ENCODE data around the gene COL6A5. TPM values are rescaled to one million over a fixed set of nuclear protein-coding genes. Genes with fewer than 3 reads are reported as not detected.

The COL6A5 gene
- total and polyA plus RNA-seq, 2 of the 13 experiments (the other 11 are each of a cell fraction or from before 2014, with no cell fraction given): not detected

DNA sequence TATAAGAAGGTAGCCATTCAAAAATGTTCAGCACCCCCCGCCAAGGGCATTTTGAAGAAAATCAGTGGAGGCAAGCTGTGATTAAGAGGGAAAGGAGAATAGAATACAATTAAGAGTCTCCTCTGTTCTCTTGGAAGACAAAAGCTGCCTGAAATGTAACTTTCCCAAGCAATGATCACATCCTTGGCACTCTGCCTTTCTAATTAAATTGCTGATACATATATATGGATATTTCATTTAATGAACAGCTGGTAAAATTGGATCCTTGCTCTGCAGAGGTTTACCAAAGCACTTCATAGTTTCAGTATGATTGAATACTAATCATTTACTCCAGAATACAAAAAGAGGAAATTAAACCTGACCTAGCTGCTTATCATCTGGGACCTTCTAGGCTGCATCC, 182.0 kb downstream of the COL6A5 start:
- ATAC-seq: no peak
- Histone ChIP-seq H4K20me1 (ENCODE audit: insufficient read depth, low read length) (no peaks in the 10 kb centered on the region), H3K9ac (ENCODE audit: insufficient read depth, low read depth, low read length) (no peak overlapping the region), H3K27me3 (ENCODE audit: control insufficient read depth in 1 of 2, insufficient read depth in 2 of 2, low read length in 2 of 2) (peaks cover 0 to under 1% of the 10 kb centered on the region in 2 experiments; a peak in 4 of 5 replicates), H3K4me2 (ENCODE audit: low read depth, low read length) (no peak overlapping the region), H3K36me3 (replicated peaks in 1 of 2; ENCODE audit: control insufficient read depth in 1 of 2, insufficient read depth in 2 of 2, low read length in 2 of 2) (no peaks in the 10 kb centered on the region), H3K4me1 (ENCODE audit: insufficient read depth, low read length) (no peaks in the 10 kb centered on the region), H3K4me3 (replicated peaks in 1 of 3; ENCODE audit: insufficient read depth in 1 of 3, low read depth in 2 of 3, low read length in 3 of 3) (no peak overlapping the region), H3K9me3 (ENCODE audit: low read length) (no peaks in the 10 kb centered on the region), H3K27ac (ENCODE audit: extremely low read length, insufficient read depth, low read length) (no peak overlapping the region), H3K79me2 (ENCODE audit: insufficient read depth, low read length) (no peaks in the 10 kb centered on the region), H2AFZ (ENCODE audit: low read length) (no peak overlapping the region)
- FAIRE-seq: no peak
- no TSS peak for BruUV-seq (replicated peaks)
- intact Hi-C loops (cut with micrococcal nuclease; ENCODE audit: unreplicated experiment) (no loop called here), in situ Hi-C loops (cut with HindIII; ENCODE audit: extremely low pct_ligation_motif_present, low pct_unique_long_range_greater_than_20kb) (no loop called here)
- TF ChIP-seq MTA1 (CRISPR knock-in tag; IDR thresholded peaks at IDR 0.05; ENCODE audit: borderline replicate concordance) (no peak), REXO4 (CRISPR knock-in tag; IDR thresholded peaks at IDR 0.05; ENCODE audit: borderline replicate concordance) (no peak), ZNF775 (CRISPR knock-in tag; IDR thresholded peaks at IDR 0.05; ENCODE audit: borderline replicate concordance) (no peak), SAFB2 (CRISPR knock-in tag; IDR thresholded peaks at IDR 0.05; ENCODE audit: borderline replicate concordance, low read depth) (no peak), JDP2 (CRISPR knock-in tag; IDR thresholded peaks at IDR 0.05; ENCODE audit: borderline replicate concordance) (no peak), HOXA5 (CRISPR knock-in tag; IDR thresholded peaks at IDR 0.05) (no peak), RXRA (CRISPR knock-in tag; IDR thresholded peaks at IDR 0.05) (no peak)
- TF ChIP-seq, protein P1, sequence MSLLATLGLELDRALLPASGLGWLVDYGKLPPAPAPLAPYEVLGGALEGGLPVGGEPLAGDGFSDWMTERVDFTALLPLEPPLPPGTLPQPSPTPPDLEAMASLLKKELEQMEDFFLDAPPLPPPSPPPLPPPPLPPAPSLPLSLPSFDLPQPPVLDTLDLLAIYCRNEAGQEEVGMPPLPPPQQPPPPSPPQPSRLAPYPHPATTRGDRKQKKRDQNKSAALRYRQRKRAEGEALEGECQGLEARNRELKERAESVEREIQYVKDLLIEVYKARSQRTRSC (CRISPR knock-in tag; IDR thresholded peaks at IDR 0.05; ENCODE audit: low read depth): no peak
- TF ChIP-seq, protein P2, sequence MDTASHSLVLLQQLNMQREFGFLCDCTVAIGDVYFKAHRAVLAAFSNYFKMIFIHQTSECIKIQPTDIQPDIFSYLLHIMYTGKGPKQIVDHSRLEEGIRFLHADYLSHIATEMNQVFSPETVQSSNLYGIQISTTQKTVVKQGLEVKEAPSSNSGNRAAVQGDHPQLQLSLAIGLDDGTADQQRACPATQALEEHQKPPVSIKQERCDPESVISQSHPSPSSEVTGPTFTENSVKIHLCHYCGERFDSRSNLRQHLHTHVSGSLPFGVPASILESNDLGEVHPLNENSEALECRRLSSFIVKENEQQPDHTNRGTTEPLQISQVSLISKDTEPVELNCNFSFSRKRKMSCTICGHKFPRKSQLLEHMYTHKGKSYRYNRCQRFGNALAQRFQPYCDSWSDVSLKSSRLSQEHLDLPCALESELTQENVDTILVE (CRISPR knock-in tag; IDR thresholded peaks at IDR 0.05): no peak
- TF ChIP-seq, protein P3, sequence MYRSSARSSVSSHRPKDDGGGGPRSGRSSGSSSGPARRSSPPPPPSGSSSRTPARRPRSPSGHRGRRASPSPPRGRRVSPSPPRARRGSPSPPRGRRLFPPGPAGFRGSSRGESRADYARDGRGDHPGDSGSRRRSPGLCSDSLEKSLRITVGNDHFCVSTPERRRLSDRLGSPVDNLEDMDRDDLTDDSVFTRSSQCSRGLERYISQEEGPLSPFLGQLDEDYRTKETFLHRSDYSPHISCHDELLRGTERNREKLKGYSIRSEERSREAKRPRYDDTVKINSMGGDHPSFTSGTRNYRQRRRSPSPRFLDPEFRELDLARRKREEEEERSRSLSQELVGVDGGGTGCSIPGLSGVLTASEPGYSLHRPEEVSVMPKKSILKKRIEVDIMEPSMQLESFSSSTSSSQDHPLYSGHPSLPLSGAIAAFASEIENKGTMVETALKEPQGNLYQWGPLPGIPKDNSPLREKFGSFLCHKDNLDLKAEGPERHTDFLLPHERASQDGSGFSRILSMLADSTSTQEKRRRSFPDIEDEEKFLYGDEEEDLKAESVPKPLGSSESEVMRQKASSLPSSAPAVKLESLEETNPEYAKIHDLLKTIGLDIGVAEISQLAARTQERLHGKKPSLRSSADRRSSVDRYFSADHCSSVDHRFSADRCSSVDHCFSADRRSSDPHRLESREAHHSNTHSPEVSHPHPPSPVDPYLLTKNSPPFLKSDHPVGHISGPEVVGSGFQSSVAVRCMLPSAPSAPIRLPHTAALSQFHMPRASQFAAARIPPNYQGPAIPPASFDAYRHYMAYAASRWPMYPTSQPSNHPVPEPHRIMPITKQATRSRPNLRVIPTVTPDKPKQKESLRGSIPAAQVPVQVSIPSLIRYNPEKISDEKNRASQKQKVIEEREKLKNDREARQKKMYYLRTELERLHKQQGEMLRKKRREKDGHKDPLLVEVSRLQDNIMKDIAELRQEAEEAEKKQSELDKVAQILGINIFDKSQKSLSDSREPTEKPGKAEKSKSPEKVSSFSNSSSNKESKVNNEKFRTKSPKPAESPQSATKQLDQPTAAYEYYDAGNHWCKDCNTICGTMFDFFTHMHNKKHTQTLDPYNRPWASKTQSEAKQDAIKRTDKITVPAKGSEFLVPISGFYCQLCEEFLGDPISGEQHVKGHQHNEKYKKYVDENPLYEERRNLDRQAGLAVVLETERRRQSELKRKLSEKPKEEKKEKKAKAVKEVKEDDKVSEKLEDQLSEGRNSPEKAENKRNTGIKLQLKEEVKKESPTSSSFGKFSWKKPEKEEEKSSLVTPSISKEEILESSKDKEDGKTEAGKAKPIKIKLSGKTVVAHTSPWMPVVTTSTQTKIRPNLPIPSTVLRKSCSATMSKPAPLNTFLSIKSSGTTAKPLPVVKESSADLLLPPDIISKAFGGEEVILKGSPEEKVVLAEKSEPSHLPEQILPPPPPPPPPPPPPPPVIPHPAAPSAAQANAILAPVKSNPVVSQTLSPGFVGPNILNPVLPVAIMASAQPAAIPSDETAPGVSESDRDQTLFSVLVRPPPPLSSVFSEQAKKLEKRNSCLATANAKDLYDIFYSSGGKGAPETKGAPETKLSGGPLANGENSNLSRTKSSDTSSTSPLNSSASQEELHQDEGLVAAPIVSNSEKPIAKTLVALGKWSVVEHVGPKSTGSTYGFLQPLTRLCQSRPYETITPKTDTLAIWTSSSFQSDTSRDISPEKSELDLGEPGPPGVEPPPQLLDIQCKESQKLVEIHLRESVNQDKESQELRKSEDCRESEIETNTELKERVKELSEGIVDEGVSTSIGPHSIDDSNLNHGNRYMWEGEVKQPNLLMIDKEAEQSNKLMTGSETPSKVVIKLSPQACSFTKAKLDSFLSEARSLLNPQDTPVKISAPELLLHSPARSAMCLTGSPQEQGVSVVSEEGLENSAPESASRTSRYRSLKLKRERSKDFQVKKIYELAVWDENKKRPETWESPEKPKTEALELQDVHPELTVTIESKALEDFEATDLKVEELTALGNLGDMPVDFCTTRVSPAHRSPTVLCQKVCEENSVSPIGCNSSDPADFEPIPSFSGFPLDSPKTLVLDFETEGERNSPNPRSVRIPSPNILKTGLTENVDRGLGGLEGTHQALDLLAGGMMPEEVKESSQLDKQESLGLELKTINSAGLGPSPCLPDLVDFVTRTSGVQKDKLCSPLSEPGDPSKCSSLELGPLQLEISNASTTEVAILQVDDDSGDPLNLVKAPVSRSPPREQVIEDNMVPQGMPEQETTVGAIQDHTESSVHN (CRISPR knock-in tag; IDR thresholded peaks at IDR 0.05): no peak
- POLR2A ChIA-PET: no interaction called here
- CTCF ChIA-PET (ENCODE audit: low intra/inter-chr PET ratio, low total read pairs): no interaction called here
- DNase-seq (ENCODE audit: low spot score): no peak
- 5% methylated on average over 1 of the region's 1 CpG for WGBS (ENCODE audit: low lambda C conversion rate)
